Effector memory CD4-positive, alpha-beta T cell (primary cell): ENCODE measurements around the gene SERPINA5.

Experiments
- DNase-seq, 3 donors: peaks; one replicate each; pipeline ENCODE4 v3.0.0-alpha.2; 2020
- H3K27ac ChIP-seq: 2 replicates; pipeline ENCODE4 v1.7.0; 2013; ENCODE audit warnings: mild to moderate bottlenecking, low read length, moderate library complexity; ENCODE audit not compliant: insufficient read depth, poor library complexity, severe bottlenecking
- H3K27me3 ChIP-seq: replicated peaks from 2 replicates; pipeline ENCODE4 v1.7.0; 2013; ENCODE audit warnings: mild to moderate bottlenecking, low read length; ENCODE audit not compliant: insufficient read depth, control insufficient read depth, poor library complexity, severe bottlenecking
- H3K36me3 ChIP-seq: 2 replicates; pipeline ENCODE4 v1.7.0; 2013; ENCODE audit warnings: mild to moderate bottlenecking, low read length, moderate library complexity; ENCODE audit not compliant: control insufficient read depth, insufficient read depth
- H3K4me1 ChIP-seq: 2 replicates; pipeline ENCODE4 v1.7.0; 2013; ENCODE audit warnings: low read length, mild to moderate bottlenecking; ENCODE audit not compliant: control insufficient read depth, insufficient read depth, poor library complexity, severe bottlenecking
- H3K4me3 ChIP-seq: 2 replicates; pipeline ENCODE4 v1.7.0; 2013; ENCODE audit warnings: low read length, low read depth, mild to moderate bottlenecking; ENCODE audit not compliant: insufficient read depth, poor library complexity, severe bottlenecking
- H3K9me3 ChIP-seq: 2 replicates; pipeline ENCODE4 v1.7.0; 2013; ENCODE audit warnings: mild to moderate bottlenecking, low read length, moderate library complexity; ENCODE audit not compliant: control insufficient read depth

SERPINA5 gene

DNA sequence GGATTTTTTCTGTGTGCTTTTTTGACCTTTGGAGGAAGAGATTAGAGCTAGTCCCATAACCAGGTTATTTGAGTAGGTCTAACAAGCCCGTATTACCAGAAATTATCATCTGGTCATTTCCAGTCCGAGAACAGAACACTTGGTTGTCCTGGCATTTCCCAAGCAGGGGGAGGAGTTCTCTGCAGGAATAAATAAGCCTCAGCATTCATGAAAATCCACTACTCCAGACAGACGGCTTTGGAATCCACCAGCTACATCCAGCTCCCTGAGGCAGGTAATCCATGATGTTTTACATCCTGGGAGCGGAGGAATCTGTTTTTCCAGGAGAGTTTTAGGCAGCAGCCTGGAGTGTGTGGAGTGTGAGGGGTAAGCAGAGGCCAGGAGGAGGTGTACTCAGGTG is 30.9 kb downstream of the SERPINA5 start, which contains the start of gene SERPINA3:
Gene SERPINA3, plus strand, starts transcription at position 218 of the 400 bp plus-strand sequence. CDS start 2,051 bp downstream, outside the sequence.
- H3K36me3 ChIP-seq: no peaks in the 10 kb centered on the region
- no peak for DNase-seq
- H3K27ac ChIP-seq: no peak within 1 kb of the TSS
- no peaks in the 10 kb centered on the region for H3K9me3 ChIP-seq
- no peak within 1 kb of the TSS for H3K4me3 ChIP-seq
- no peaks in the 10 kb centered on the region for H3K27me3 ChIP-seq
- H3K4me1 ChIP-seq: no peaks in the 10 kb centered on the region

DNA sequence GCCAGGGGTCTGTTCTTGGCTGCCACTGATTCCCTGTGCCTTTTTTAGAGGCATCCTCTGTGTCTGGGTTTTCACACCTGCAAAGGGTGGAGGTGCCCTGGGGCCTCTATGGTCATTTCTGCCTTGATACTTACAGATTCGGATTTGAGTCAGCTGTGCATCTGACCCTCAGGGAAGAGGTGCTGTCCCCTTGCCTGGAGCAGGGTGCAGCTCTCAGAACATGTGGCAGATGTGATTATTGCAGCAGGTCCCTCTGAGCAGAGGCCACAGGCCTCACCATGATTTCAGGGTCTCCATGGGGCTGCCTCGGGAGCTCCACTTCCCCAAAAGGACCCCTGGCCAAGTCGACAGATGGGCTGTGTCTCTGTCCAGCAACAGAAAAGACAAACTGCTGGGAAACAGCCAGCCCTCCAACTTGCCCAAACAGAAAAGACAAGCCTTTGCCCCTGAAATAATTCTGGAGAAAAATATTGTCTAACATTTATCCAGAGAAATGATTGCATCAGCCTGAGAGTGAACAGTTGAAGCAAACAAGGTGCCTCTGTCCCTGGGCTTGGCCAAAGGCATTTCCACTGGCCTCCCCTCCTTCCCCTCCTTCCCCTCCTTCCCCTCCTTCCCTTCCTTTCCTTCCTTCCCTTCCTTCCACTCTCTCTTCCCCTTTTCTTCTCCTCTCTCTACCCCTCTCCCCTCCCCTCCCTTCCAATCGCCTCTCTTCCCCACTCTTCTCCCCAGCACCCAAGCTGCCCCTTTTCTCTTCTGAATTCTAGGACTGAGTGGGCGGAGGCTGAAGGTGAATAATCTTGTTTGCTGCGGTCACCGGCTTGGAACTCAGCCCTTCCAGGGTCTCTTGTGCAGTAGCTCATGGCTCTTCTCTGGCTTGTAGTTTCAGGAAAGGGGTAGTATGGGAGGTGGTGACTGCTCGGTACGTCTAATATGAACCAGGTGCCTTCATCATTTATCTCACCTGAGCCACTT is 31.6 kb downstream of the SERPINA5 start:
- Histone ChIP-seq H3K4me1 (no peaks in the 10 kb centered on the region), H3K27ac (no peak overlapping the region), H3K36me3 (no peaks in the 10 kb centered on the region), H3K9me3 (no peaks in the 10 kb centered on the region), H3K27me3 (no peaks in the 10 kb centered on the region), H3K4me3 (no peak overlapping the region)
- DNase-seq: no peak

DNA sequence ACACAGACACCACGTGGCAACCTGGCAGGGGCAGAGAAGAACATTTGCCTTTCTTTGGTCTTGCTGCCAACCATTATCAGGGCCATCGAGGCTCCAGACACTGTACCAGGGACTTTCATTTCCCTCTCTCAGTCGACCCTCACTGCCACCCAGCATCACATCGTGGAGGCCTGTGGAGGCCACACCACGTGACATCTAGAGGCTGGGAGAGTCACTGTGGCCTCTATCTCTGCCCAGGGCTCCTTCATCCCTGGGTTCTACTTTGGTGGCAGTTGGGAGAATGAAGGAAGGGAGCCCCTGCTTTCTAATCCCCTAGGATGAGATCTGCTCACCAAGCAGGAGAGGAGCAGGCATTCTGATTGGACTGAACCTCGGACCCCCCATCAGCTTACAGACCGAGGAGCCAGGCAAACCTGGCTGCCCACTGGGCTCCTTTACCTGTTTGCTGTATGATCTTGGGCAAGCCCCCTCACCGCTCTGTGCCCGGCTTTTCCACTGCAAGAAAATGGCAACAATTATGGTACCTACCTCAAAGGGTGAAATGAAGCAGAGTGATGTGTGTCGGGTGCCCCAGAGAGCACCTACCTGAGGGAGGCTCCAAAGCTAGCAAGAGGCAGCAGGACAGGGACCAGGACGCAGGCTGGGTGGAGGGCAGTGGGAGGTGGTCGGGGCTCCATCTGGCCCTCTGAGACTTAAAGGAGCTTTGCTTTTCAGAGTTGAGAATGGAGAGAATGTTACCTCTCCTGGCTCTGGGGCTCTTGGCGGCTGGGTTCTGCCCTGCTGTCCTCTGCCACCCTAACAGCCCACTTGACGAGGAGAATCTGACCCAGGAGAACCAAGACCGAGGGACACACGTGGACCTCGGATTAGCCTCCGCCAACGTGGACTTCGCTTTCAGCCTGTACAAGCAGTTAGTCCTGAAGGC is 32.8 kb downstream of the SERPINA5 start:
- Histone ChIP-seq H3K27ac (no peak overlapping the region), H3K36me3 (no peaks in the 10 kb centered on the region), H3K27me3 (no peaks in the 10 kb centered on the region), H3K4me1 (no peaks in the 10 kb centered on the region), H3K4me3 (no peak overlapping the region), H3K9me3 (no peaks in the 10 kb centered on the region)
- no peak for DNase-seq

DNA sequence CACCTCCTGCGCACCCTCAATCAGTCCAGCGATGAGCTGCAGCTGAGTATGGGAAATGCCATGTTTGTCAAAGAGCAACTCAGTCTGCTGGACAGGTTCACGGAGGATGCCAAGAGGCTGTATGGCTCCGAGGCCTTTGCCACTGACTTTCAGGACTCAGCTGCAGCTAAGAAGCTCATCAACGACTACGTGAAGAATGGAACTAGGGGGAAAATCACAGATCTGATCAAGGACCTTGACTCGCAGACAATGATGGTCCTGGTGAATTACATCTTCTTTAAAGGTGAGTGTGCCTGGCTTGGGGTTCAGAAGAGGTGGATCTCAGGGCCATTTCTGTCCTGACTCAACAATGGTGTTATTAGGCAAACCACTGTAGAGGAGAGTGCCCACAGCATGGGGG is 33.6 kb downstream of the SERPINA5 start:
- H3K9me3 ChIP-seq: no peaks in the 10 kb centered on the region
- H3K4me3 ChIP-seq: no peak overlapping the region
- no peaks in the 10 kb centered on the region for H3K27me3 ChIP-seq
- no peaks in the 10 kb centered on the region for H3K4me1 ChIP-seq
- no peaks in the 10 kb centered on the region for H3K36me3 ChIP-seq
- no peak overlapping the region for H3K27ac ChIP-seq
- DNase-seq: no peak

DNA sequence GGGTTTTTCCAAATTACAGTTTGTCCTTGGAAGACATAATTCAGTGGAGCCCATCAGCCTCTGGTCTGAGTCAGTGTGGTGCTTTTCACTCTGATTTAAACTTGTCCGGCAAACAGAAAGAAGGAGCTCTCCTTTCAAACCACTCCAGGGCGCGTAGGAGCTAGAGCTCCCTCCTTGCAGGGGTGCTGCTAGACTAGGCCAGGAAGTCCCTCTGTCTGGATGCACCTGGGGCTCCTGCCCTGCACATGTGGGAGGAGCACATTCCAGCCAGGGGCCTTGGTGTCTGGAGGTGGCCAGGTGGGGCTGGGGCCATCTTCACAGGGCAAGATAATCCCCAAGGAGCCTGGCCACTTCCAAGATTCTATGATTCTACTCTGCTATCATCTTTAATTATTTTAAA is 34.0 kb downstream of the SERPINA5 start:
- no peak overlapping the region for H3K4me3 ChIP-seq
- no peak overlapping the region for H3K27ac ChIP-seq
- no peaks in the 10 kb centered on the region for H3K36me3 ChIP-seq
- no peak for DNase-seq
- no peaks in the 10 kb centered on the region for H3K4me1 ChIP-seq
- no peaks in the 10 kb centered on the region for H3K27me3 ChIP-seq
- H3K9me3 ChIP-seq: no peaks in the 10 kb centered on the region

DNA sequence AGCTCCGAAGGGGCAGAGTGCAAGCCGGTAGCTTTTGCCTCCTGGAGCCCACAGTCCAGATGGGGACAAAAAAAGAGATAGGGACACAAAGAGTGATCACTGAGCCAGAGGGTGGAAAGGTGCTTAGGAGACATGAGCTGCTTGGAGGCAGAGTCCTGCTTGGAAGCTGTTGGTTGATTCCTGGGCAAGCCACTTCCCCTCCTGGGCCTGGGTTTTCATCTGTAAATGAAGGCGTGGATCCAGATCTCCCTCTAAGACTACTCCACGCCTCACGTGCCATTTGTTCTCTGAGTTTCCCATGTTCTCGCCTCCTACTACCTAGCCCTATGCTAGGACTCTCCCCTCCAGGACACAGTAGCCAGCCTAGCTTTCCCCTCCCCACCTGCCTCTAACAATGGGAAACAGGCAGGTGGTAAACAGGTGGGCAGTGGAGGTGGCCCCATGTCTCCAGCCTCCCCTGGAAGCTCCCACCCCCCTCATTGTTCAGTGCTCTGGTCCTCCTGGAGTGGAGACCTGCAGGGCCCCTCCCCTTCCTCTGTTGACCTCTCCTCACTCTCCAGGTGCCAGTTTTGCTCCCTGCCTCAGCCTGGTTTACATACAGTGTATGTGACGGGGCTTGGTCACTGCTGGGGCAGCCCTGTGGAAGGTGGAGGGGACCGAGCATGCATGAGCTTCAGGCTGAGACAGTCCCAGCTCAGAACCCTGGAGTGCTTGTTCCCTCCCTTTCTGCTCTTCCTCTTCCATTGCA is 34.8 kb downstream of the SERPINA5 start:
- Histone ChIP-seq H3K4me3 (no peak overlapping the region), H3K27ac (no peak overlapping the region), H3K9me3 (no peaks in the 10 kb centered on the region), H3K27me3 (no peaks in the 10 kb centered on the region), H3K4me1 (no peaks in the 10 kb centered on the region), H3K36me3 (no peaks in the 10 kb centered on the region)
- DNase-seq: no peak

DNA sequence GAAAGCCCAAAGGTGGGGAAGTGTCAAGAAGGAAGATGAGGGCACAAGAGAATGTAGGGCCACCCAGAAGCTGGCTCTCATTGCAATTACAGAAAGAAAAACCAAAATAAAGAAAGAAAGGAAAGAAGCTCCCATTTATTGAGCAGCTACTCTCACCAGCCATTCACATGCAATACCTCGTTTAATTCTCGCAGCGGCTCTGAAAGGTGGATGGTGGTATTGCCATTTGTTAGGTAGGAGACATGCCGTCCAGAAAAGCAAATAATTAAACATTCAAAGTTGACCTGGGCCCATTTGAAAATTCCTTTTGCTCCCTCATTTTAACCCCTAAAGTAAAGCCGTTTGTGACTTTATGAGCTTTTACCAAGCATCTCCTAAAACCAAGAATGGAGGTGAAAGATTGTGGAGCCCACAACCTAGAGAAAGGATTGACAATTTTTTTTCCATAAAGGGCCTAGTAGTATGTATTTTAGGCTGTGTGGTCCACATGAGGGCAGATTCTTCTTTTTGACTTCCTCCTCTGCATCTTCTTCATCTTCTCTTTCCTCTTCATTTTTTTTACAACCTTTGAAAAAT is 36.2 kb downstream of the SERPINA5 start:
- Histone ChIP-seq H3K4me1 (no peaks in the 10 kb centered on the region), H3K27me3 (no peaks in the 10 kb centered on the region), H3K27ac (no peak overlapping the region), H3K36me3 (no peaks in the 10 kb centered on the region), H3K4me3 (no peak overlapping the region), H3K9me3 (no peaks in the 10 kb centered on the region)
- no peak for DNase-seq

DNA sequence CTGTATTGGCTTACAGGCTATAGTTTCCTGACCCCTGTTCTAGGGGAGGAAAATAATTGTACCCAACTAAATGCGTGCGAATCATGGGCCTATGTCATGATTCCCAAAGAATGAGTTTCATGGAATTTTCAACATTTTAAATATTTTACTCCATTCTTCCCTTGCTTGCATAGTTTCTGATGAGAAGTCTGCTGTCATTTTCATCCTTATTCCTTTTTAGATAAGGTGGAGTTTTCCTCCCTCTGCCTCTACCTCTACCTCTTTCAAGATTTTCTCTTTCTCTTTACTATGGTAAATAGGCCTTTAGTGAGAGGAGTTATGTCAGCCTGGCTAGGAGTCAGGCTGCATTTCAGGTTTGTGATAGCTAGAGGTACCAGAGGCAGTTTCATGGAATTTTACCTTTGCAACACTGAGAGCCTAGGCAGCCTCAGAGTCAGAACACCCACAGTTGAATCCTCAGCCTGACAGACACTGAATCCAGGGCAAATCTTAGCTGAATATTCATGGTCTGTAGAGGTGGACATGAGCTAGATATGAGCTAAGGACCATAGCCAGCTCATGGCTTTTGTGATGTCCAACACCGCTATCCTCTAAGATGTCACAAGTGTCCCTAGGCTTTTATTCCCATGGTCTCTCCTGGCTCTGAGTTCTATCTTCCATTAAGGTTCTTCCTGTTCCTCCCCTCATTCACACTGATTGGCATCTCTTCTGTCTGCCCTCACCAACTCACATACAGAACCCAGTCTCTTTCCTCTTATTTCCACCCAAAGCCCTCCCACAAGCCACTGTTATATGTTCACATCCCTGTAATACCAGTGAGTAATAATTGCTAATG is 37.0 kb downstream of the SERPINA5 start:
- Histone ChIP-seq H3K9me3 (no peaks in the 10 kb centered on the region), H3K27me3 (no peaks in the 10 kb centered on the region), H3K36me3 (no peaks in the 10 kb centered on the region), H3K27ac (no peak overlapping the region), H3K4me3 (no peak overlapping the region), H3K4me1 (no peaks in the 10 kb centered on the region)
- no peak for DNase-seq

DNA sequence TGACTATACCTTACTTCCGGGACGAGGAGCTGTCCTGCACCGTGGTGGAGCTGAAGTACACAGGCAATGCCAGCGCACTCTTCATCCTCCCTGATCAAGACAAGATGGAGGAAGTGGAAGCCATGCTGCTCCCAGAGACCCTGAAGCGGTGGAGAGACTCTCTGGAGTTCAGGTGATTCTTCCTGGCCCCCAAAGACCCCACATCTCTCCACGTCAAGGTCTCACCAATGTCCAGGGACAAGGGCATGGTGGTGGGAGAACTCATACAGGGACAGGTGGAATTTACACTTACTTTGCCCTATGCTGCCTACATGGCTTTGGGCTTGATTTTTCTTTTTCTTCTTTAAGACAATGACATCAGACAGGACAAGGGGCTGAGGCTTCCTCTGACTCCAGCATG is 38.1 kb downstream of the SERPINA5 start:
- Histone ChIP-seq H3K9me3 (no peaks in the 10 kb centered on the region), H3K4me3 (no peak overlapping the region), H3K4me1 (no peaks in the 10 kb centered on the region), H3K27me3 (no peaks in the 10 kb centered on the region), H3K36me3 (no peaks in the 10 kb centered on the region), H3K27ac (no peak overlapping the region)
- DNase-seq: no peak
